Smooth muscle cell (in vitro differentiated cells): ENCODE data around the gene XRCC4. TPM values are rescaled to one million over a fixed set of nuclear protein-coding genes. Genes with fewer than 3 reads are reported as not detected.

Experiments
- DNase-seq: peaks from one replicate; lab custom pipeline; 2025; ENCODE audit not compliant: unreplicated experiment; lab: John Stamatoyannopoulos, UW
- H2AFZ ChIP-seq: fragments of 200-600 bp; sonication (generic); 2 replicates; pipeline ENCODE4 v1.6.0; 2016; ENCODE audit warnings: antibody characterized with exemption, low read depth, mild to moderate bottlenecking
- H3F3A ChIP-seq: fragments of 200-600 bp; sonication (generic); 2 replicates; pipeline ENCODE4 v1.6.0; 2017; ENCODE audit warnings: antibody characterized with exemption, low read depth
- H3K27ac ChIP-seq: fragments of 200-600 bp; sonication (generic); 2 replicates; pipeline ENCODE4 v1.5.1; 2016; ENCODE audit warnings: low read depth, mild to moderate bottlenecking
- H3K27me3 ChIP-seq: fragments of 200-600 bp; sonication (generic); 2 replicates; pipeline ENCODE4 v1.6.1; 2016; ENCODE audit warnings: low read depth, mild to moderate bottlenecking
- H3K36me3 ChIP-seq: fragments of 200-600 bp; sonication (generic); 2 replicates; pipeline ENCODE4 v1.5.1; 2016; ENCODE audit warnings: low read depth
- H3K4me1 ChIP-seq: fragments of 200-600 bp; sonication (generic); 2 replicates; pipeline ENCODE4 v1.5.1; 2016; ENCODE audit warnings: low read depth
- H3K4me2 ChIP-seq: fragments of 200-600 bp; sonication (generic); 2 replicates; pipeline ENCODE4 v1.6.0; 2016; ENCODE audit warnings: mild to moderate bottlenecking
- H3K4me3 ChIP-seq: fragments of 200-600 bp; sonication (generic); 2 replicates; pipeline ENCODE4 v1.5.1; 2016; ENCODE audit warnings: mild to moderate bottlenecking
- H3K79me2 ChIP-seq: fragments of 200-600 bp; sonication (generic); 2 replicates; pipeline ENCODE4 v1.6.0; 2016; ENCODE audit warnings: low read depth, mild to moderate bottlenecking
- H3K9ac ChIP-seq: fragments of 200-600 bp; sonication (generic); 2 replicates; pipeline ENCODE4 v1.6.0; 2016; ENCODE audit warnings: low read depth
- H3K9me3 ChIP-seq: fragments of 200-600 bp; sonication (generic); replicated peaks from 2 replicates; pipeline ENCODE4 v1.5.1; 2016; ENCODE audit warnings: low read depth
- H4K20me1 ChIP-seq: fragments of 200-600 bp; sonication (generic); 2 replicates; pipeline ENCODE4 v1.6.0; 2016; ENCODE audit warnings: low read depth
- WGBS: methylation state at CpG from one replicate; pipeline ENCODE4 v1.1.7; 2016; ENCODE audit warnings: low lambda C conversion rate; 5-methylcytosine and 5-hydroxymethylcytosine counted together
- polyA plus RNA-seq: library from polyadenylated mRNA; unstranded; fragments of >200 nt; fragmentation: Nextera tagmentation; extraction: Ambion mirVana; gene quantifications from 2 replicates; pipeline ENCODE4 v1.2.1, GENCODE V29; 2016
- total RNA-seq: library from RNA; depleted of rRNA; stranded (reverse); fragments of >200 nt; gene quantifications from 2 replicates; pipeline ENCODE4 v1.2.3, GENCODE V29; 2014
- TF ChIP-seq, protein P1 (sequence below): fragments of 200-600 bp; sonication (generic); IDR thresholded peaks from 2 replicates; pipeline ENCODE4 v1.5.1; 2017; ENCODE audit warnings: borderline replicate concordance, mild to moderate bottlenecking, antibody characterized with exemption; ENCODE audit not compliant: insufficient read depth, poor library complexity, severe bottlenecking

The XRCC4 gene
- total and polyA plus RNA-seq, 2 experiments from 2014 or later, result 98.1 to 110 TPM

DNA sequence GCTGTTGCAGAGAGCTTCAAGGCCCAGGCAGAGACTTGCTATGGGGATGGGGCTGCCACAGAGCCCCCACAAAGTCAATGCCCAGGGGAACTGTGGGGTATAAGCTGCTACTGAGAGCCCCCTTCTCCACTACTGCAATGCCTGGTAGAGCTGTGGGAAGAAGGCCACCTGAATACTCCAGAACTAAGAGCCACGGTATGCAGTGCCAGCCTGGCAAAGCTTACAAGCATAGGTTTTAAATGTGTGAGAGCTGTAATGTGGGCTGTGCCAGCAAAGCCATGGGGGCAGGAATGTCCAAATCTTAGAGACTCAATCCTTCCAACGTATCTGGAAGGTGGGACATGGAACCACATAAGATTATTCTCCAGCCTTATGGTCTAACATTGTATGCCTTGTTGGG is 49.2 kb downstream of the XRCC4 start:
- H3K27ac ChIP-seq, result no peak overlapping the region
- H3K36me3 ChIP-seq, result peaks cover 6% of the 10 kb centered on the region
- TF ChIP-seq, protein P1, sequence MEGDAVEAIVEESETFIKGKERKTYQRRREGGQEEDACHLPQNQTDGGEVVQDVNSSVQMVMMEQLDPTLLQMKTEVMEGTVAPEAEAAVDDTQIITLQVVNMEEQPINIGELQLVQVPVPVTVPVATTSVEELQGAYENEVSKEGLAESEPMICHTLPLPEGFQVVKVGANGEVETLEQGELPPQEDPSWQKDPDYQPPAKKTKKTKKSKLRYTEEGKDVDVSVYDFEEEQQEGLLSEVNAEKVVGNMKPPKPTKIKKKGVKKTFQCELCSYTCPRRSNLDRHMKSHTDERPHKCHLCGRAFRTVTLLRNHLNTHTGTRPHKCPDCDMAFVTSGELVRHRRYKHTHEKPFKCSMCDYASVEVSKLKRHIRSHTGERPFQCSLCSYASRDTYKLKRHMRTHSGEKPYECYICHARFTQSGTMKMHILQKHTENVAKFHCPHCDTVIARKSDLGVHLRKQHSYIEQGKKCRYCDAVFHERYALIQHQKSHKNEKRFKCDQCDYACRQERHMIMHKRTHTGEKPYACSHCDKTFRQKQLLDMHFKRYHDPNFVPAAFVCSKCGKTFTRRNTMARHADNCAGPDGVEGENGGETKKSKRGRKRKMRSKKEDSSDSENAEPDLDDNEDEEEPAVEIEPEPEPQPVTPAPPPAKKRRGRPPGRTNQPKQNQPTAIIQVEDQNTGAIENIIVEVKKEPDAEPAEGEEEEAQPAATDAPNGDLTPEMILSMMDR, result no peak

DNA sequence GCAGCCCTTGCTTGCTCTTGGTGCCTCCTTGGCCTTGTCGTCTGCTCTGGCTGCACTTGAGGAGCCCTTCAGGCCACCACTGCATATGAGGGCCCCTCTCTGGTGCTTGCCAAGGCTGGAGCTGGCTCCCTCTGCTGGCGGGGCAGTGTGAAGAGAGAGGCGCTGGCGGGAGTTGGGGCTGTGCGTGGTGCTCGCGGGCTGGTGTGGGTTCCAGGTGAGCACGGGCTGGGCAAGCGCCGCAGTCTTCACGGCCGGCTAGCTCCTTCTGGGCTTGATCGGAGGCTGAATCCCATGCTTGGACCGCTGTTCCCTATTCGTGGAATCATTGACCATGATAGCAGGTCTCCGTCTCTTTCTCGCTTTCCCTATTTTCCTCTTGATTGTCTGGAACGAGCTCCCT is 56.5 kb downstream of the XRCC4 start:
- DNase-seq, result no peak
- no peak overlapping the region for H3K27ac ChIP-seq
- no peaks in the 10 kb centered on the region for H3F3A ChIP-seq
- H3K9ac ChIP-seq, result no peak overlapping the region
- H3K9me3 ChIP-seq, result no peaks in the 10 kb centered on the region
- no peaks in the 10 kb centered on the region for H3K27me3 ChIP-seq
- TF ChIP-seq, protein P1, result no peak
- no peaks in the 10 kb centered on the region for H3K4me1 ChIP-seq
- no peak overlapping the region for H3K4me2 ChIP-seq
- no peak overlapping the region for H2AFZ ChIP-seq
- peaks cover 6% of the 10 kb centered on the region for H3K79me2 ChIP-seq
- H3K4me3 ChIP-seq, result no peak overlapping the region
- WGBS, result 98% methylated on average over 18 of the region's 18 CpGs
- H3K36me3 ChIP-seq, result peaks cover 3% of the 10 kb centered on the region
- H4K20me1 ChIP-seq, result no peaks in the 10 kb centered on the region

More for the DNA sequence above, 49.2 kb downstream of the XRCC4 start:
- Histone ChIP-seq H3F3A (no peaks in the 10 kb centered on the region), H3K79me2 (peaks cover 6% of the 10 kb centered on the region), H3K27me3 (no peaks in the 10 kb centered on the region), H3K9ac (no peak overlapping the region), H2AFZ (no peak overlapping the region), H4K20me1 (no peaks in the 10 kb centered on the region), H3K4me1 (no peaks in the 10 kb centered on the region), H3K4me2 (no peak overlapping the region), H3K9me3 (no peaks in the 10 kb centered on the region), H3K4me3 (no peak overlapping the region)
- no peak for DNase-seq
- 92% methylated on average over 2 of the region's 2 CpGs for WGBS

DNA sequence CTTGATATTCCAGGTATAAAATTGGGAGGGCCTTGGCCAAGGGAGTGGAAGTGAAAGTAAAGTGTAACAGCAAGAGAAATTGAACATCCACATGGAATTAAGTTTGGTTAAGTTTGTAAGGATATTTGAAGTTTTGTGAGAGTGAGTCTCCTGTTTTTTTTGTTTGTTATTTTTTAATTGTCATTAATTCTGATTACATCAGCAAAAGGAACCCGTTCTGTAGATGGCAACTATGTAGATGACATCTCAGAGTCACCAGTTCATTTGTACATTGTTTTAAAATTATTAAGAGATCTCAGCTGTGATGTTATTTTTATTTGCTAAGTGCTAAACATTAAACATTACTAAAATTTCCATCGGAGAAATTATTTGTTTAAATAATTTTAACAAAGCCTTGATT is 65.2 kb downstream of the XRCC4 start:
- H3K79me2 ChIP-seq, result no peaks in the 10 kb centered on the region
- no peaks in the 10 kb centered on the region for H3K36me3 ChIP-seq
- no peak overlapping the region for H3K4me2 ChIP-seq
- no peaks in the 10 kb centered on the region for H3F3A ChIP-seq
- TF ChIP-seq, protein P1, result no peak
- 91% methylated on average over 2 of the region's 2 CpGs for WGBS
- no peak overlapping the region for H3K27ac ChIP-seq
- no peaks in the 10 kb centered on the region for H3K4me1 ChIP-seq
- H3K9ac ChIP-seq, result no peak overlapping the region
- no peak overlapping the region for H2AFZ ChIP-seq
- no peak overlapping the region for H3K4me3 ChIP-seq
- H4K20me1 ChIP-seq, result no peaks in the 10 kb centered on the region
- no peaks in the 10 kb centered on the region for H3K27me3 ChIP-seq
- no peaks in the 10 kb centered on the region for H3K9me3 ChIP-seq
- DNase-seq, result no peak

DNA sequence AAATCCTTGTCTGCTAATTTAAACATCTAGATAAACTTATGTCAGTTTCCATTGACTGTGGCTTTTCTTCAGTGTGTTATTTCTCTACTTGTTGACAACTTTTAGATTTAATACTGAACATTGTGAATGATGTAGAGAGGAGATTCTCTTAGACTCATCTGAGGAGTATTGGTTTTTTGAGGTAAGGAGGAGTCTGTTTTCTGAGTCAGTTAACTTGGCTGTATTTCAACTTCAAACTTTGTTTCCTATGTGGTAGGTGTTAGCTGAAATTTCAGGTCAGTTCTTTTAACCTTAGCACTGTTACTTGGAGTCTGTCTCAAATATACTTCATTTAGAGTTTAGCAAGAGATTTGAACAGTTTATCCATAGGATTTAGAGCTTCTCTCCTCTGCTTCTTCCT is 67.9 kb downstream of the XRCC4 start:
- Histone ChIP-seq H3K79me2 (no peaks in the 10 kb centered on the region), H3K9me3 (no peaks in the 10 kb centered on the region), H3F3A (no peaks in the 10 kb centered on the region), H3K4me3 (no peak overlapping the region), H3K4me2 (no peak overlapping the region), H3K36me3 (no peaks in the 10 kb centered on the region), H3K27ac (peak overlapping the region; percentile 71), H3K4me1 (peaks cover 3% of the 10 kb centered on the region), H2AFZ (no peak overlapping the region), H3K27me3 (no peaks in the 10 kb centered on the region), H3K9ac (no peak overlapping the region), H4K20me1 (peaks cover under 1% of the 10 kb centered on the region)
- TF ChIP-seq, protein P1, result no peak
- no peak for DNase-seq
